Gastrocnemius medialis (tissue), 4 donors: ENCODE results near the gene KIAA0319L. TPM values are rescaled to one million over a fixed set of nuclear protein-coding genes. Genes with fewer than 3 reads are reported as not detected.

Experiments used
- ATAC-seq, 2 donors: fragments of 150-250 bp; one replicate each; pipeline ENCODE4 v1.9.1; 2016
- DNase-seq, 2 donors: peaks; one replicate each; pipeline ENCODE4 v3.0.0-alpha.2; 2019
- H3K27ac ChIP-seq, 4 donors: fragments of 200-600 bp; sonication (generic); 1 replicate in 1 of 4; 2 replicates in 3 of 4; pipeline ENCODE4 v1.5.1; 2016 to 2018; ENCODE audit warnings: mild to moderate bottlenecking in 2 of 4, moderate library complexity in 1 of 4
- H3K27me3 ChIP-seq, 3 donors: fragments of 200-600 bp; sonication (generic) in 2 of 3; 1 replicate in 1 of 3; 2 replicates in 2 of 3; pipeline versions ENCODE4 v1.5.1 to v1.6.0; 2016 to 2019; ENCODE audit warnings: mild to moderate bottlenecking in 1 of 3, moderate library complexity in 1 of 3
- H3K36me3 ChIP-seq, 2 donors: fragments of 200-600 bp; sonication (generic) in 1 of 2; one replicate each; pipeline ENCODE4 v1.5.1; 2017 to 2018
- H3K4me1 ChIP-seq, 2 donors: fragments of 200-600 bp; sonication (generic) in 1 of 2; one replicate each; pipeline ENCODE4 v1.5.1; 2016 to 2017; ENCODE audit warnings: mild to moderate bottlenecking in 2 of 2
- H3K4me3 ChIP-seq, 4 donors: fragments of 200-600 bp; sonication (generic) in 3 of 4; 1 replicate in 1 of 4; 2 replicates in 3 of 4; pipeline ENCODE4 v1.5.1; 2016 to 2019; ENCODE audit warnings: mild to moderate bottlenecking in 2 of 4
- H3K9me3 ChIP-seq, 3 donors: fragments of 200-600 bp; sonication (generic) in 2 of 3; 1 replicate in 1 of 3; 2 replicates in 2 of 3; pipeline ENCODE4 v1.5.1; 2016 to 2019
- CTCF ChIP-seq, 5 experiments: fragments of 450-650 bp in 3 of 5; fragments of 200-600 bp in 2 of 5; sonication (generic) in 2 of 5; IDR thresholded peaks in 4 of 5; conservative IDR thresholded peaks in 1 of 5; 1 replicate in 4 of 5; 2 replicates in 1 of 5; pipeline ENCODE4 v1.5.1; 2016 to 2019; ENCODE audit warnings: antibody characterized with exemption in 5 of 5, mild to moderate bottlenecking in 3 of 5, moderate library complexity in 3 of 5
- POLR2A ChIP-seq, 2 donors: fragments of 450-650 bp; IDR thresholded peaks; one replicate each; pipeline ENCODE4 v1.6.1; 2017; ENCODE audit warnings: antibody characterized with exemption in 2 of 2, mild to moderate bottlenecking in 2 of 2, moderate library complexity in 2 of 2
- in situ Hi-C, 4 donors: fragments of 200-750 bp; cut with MboI; loops; one replicate each; pipeline versions ENCODE4 v1.15.0 to v1.8.0; 2017; ENCODE audit warnings: low sequenced_read_pairs in 4 of 4
- intact Hi-C: fragments of 100-400 bp; cut with DNase I; formaldehyde crosslinking; loops from one replicate; pipeline ENCODE4 v1.15.1; 2023; ENCODE audit warnings: low total_unique reads
- total RNA-seq, 4 donors: library from RNA; depleted of rRNA; stranded (reverse); fragments of >200 nt; gene quantifications; one replicate each; pipeline versions ENCODE4 v1.1.0 to v1.2.3, GENCODE V29; 2016

The KIAA0319L gene
- total RNA-seq, 4 donors from 2014 or later = 44.4 to 85.0 (median 69.2) TPM

DNA sequence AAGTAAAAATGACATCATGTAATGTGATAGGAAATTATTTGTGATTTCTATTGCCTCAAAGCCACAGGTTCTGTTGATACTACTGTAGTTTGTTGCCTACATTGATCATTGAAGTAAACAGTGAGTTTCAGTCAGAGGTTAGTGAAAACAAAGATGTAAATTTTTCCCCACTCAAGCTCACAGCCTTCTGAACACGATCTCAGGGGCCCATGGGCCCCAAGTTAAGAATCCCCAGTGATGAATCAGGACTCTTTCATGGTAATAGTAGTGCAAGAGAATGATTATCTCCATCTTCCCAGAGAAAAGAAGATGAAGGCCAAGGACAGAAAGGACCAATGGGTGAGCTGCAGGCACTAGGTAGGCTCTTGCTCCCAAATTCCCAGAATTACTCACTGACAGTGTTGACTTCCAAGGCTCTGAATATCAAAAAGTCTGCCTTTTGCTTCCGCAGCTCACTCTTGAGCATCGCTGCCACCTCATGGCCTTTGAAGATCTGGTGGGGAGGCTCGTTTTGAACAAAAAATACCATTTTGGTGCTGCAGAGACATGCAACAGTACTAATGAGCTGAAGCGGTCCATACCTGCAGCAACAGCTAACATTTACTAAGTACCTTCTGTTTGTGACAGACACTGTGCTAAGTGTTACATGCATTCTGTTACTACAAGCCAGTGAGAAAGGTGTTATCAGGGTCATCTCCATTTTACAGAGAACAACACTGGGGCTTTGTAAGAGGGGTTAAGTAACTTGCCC is 113.3 kb downstream of the KIAA0319L start:
- ATAC-seq (no peak), DNase-seq (no peak)
- no peak for TF ChIP-seq CTCF (IDR thresholded peaks at IDR 0.05 in 4 of 5, conservative IDR thresholded peaks at IDR 0.05 in 1 of 5)
- no peak for TF ChIP-seq POLR2A (IDR thresholded peaks at IDR 0.05)
- Histone ChIP-seq H3K4me1 (no peaks in the 10 kb centered on the region), H3K9me3 (no peaks in the 10 kb centered on the region), H3K36me3 (peaks cover 0 to 94% of the 10 kb centered on the region in 2 donors), H3K27ac (no peak overlapping the region), H3K27me3 (no peaks in the 10 kb centered on the region), H3K4me3 (no peak overlapping the region)
- in situ Hi-C loops = no loop called here
- intact Hi-C loops = no loop called here

GRCh38 chr1:35442734-35443133 is 114.5 kb downstream of the KIAA0319L start:
- Histone ChIP-seq H3K4me1 (no peaks in the 10 kb centered on the region), H3K27me3 (no peaks in the 10 kb centered on the region), H3K4me3 (no peak overlapping the region), H3K36me3 (peaks cover 0 to 87% of the 10 kb centered on the region in 2 donors), H3K27ac (no peak overlapping the region), H3K9me3 (no peaks in the 10 kb centered on the region)
- TF ChIP-seq POLR2A (IDR thresholded peaks at IDR 0.05) (no peak), CTCF (IDR thresholded peaks at IDR 0.05 in 4 of 5, conservative IDR thresholded peaks at IDR 0.05 in 1 of 5) (no peak)
- ATAC-seq (no peak), DNase-seq (no peak)
- intact Hi-C loops = no loop called here
- in situ Hi-C loops = no loop called here

GRCh38 chr1:35441926-35442579 is 115.2 kb downstream of the KIAA0319L start:
- Histone ChIP-seq H3K27ac (no peak overlapping the region), H3K27me3 (no peaks in the 10 kb centered on the region), H3K4me1 (no peaks in the 10 kb centered on the region), H3K36me3 (peaks cover 0 to 87% of the 10 kb centered on the region in 2 donors), H3K4me3 (no peak overlapping the region), H3K9me3 (no peaks in the 10 kb centered on the region)
- intact Hi-C loops = no loop called here
- in situ Hi-C loops = no loop called here
- ATAC-seq = no peak
- DNase-seq = no peak
- TF ChIP-seq CTCF (IDR thresholded peaks at IDR 0.05 in 4 of 5, conservative IDR thresholded peaks at IDR 0.05 in 1 of 5) (no peak), POLR2A (IDR thresholded peaks at IDR 0.05) (no peak)

DNA sequence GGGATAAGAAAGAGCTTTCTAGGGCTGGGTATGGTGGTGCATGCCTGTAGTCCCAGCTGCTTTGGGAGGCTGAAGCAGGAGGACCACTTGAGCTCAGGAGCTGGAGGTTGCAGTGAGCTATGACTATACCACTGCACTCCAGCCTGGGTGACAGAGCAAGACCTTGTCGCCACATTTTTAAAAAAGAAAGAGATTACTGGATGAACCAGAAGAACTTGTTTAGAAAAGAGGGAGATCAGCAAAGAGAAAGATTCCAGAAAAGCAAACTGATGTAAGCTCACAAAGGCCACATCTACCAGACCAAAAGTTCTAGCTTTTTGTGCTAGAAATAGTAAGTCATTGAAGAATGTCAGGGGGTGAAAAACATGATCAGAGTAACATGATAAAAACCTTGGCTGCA is 117.6 kb downstream of the KIAA0319L start:
- Histone ChIP-seq H3K36me3 (peaks cover 0 to 94% of the 10 kb centered on the region in 2 donors), H3K9me3 (no peaks in the 10 kb centered on the region), H3K4me3 (no peak overlapping the region), H3K4me1 (no peaks in the 10 kb centered on the region), H3K27me3 (no peaks in the 10 kb centered on the region), H3K27ac (no peak overlapping the region)
- no peak for DNase-seq
- no peak for ATAC-seq
- TF ChIP-seq CTCF (IDR thresholded peaks at IDR 0.05 in 4 of 5, conservative IDR thresholded peaks at IDR 0.05 in 1 of 5) = no peak
- in situ Hi-C loops (no loop called here), intact Hi-C loops (no loop called here)
